ENCODE results near the gene ART4. TPM values are rescaled to one million over a fixed set of nuclear protein-coding genes. Genes with fewer than 3 reads are reported as not detected.

The ART4 gene
- total RNA-seq, 1 donor from 2014 or later: 0.22 TPM

DNA sequence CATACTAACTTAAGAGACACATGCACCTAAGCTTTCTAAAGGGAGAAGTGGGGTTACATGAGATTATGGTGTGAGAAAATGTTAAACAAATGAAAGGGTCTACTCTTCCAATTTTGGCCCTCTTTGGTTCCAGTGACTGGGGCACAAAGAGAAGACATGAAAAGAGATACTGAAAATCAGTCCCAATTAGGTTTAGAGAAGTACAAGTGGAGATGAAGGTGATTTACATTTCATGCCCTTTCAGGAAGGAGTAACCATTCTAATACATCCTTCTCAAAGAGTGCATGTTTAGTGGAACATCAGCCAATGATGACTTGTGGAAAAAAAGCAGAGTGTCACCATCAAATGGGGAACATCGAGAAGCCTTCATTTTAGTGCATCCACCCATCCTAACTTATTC is 27.9 kb upstream of the ART4 start:
- Mint-ChIP-seq H3K4me1 (ENCODE audit: unreplicated experiment) (no peaks in the 10 kb centered on the region), H3K36me3 (peaks cover 8% of the 10 kb centered on the region), H3K9me3 (peaks cover 7% of the 10 kb centered on the region), H3K4me3 (no peak overlapping the region), H3K27ac (no peak overlapping the region), H3K27me3 (peaks cover 5% of the 10 kb centered on the region)
- no peak for DNase-seq (ENCODE audit: extremely low spot score, unreplicated experiment)
- TF ChIP-seq CTCF (conservative IDR thresholded peaks at IDR 0.05): no peak

- H3K27ac Mint-ChIP-seq: no peak overlapping the region
- peaks cover 16% of the 10 kb centered on the region for H3K27me3 Mint-ChIP-seq
- H3K4me1 Mint-ChIP-seq (ENCODE audit: unreplicated experiment): no peaks in the 10 kb centered on the region
- TF ChIP-seq CTCF (conservative IDR thresholded peaks at IDR 0.05): no peak
- peaks cover 18% of the 10 kb centered on the region for H3K36me3 Mint-ChIP-seq
- peaks cover 14% of the 10 kb centered on the region for H3K9me3 Mint-ChIP-seq
- H3K4me3 Mint-ChIP-seq: no peak overlapping the region
- DNase-seq (ENCODE audit: extremely low spot score, unreplicated experiment): no peak
Observed at GRCh38 chr12:14868916-14869506, 25.7 kb upstream of the ART4 start.

DNA sequence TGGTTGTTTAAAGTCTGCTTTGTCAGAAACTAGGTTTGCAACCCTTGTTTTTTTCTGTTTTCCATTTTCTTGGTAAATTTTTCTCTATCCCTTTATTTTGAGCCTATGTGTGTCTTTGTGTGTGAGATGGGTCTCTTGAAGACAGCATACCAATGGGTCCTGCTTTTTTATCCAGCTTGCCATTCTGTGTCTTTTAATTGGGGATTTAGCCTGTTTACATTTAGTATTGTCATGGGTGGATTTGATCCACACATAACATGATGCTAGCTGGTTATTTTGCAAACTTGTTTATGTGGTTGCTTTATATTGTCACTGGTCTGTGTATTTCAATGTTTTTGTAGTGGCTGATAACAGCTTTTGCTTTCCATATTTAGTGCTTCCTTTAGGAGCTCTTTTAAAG is 17.2 kb upstream of the ART4 start:
- Mint-ChIP-seq H3K36me3 (peaks cover 43% of the 10 kb centered on the region), H3K9me3 (peaks cover 20% of the 10 kb centered on the region), H3K27ac (no peak overlapping the region), H3K27me3 (peaks cover 11% of the 10 kb centered on the region), H3K4me3 (no peak overlapping the region), H3K4me1 (ENCODE audit: unreplicated experiment) (no peaks in the 10 kb centered on the region)
- DNase-seq (ENCODE audit: extremely low spot score, unreplicated experiment): no peak
- no peak for TF ChIP-seq CTCF (conservative IDR thresholded peaks at IDR 0.05)

DNA sequence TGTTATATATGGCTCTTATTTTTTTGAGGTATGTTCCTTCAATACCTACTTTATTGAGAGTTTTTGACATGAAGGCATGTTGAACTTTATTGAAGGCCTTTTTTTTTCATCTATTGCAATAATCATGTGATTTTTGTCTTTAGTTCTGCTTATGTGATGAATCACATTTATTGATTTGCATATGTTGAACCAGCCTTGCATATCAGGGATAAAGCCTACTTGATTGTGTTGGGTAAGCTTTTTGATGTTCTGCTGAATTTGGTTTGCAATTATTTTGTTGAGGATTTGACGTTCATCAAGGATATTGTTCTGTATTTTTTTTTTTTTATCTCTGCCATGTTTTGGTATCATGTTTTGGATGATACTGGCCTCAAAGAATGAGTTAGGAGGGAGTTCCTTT is 15.2 kb upstream of the ART4 start:
- DNase-seq (ENCODE audit: extremely low spot score, unreplicated experiment): no peak
- H3K9me3 Mint-ChIP-seq: peaks cover 14% of the 10 kb centered on the region
- peaks cover 8% of the 10 kb centered on the region for H3K4me1 Mint-ChIP-seq (ENCODE audit: unreplicated experiment)
- no peak overlapping the region for H3K4me3 Mint-ChIP-seq
- peaks cover 33% of the 10 kb centered on the region for H3K36me3 Mint-ChIP-seq
- TF ChIP-seq CTCF (conservative IDR thresholded peaks at IDR 0.05): no peak
- H3K27me3 Mint-ChIP-seq: no peaks in the 10 kb centered on the region
- no peak overlapping the region for H3K27ac Mint-ChIP-seq

- TF ChIP-seq CTCF (conservative IDR thresholded peaks at IDR 0.05): no peak
- H3K27ac Mint-ChIP-seq: peak overlapping the region; percentile 1
- H3K4me1 Mint-ChIP-seq (ENCODE audit: unreplicated experiment): peaks cover 22% of the 10 kb centered on the region
- DNase-seq (ENCODE audit: extremely low spot score, unreplicated experiment): no peak
- peaks cover 5% of the 10 kb centered on the region for H3K27me3 Mint-ChIP-seq
- H3K9me3 Mint-ChIP-seq: peaks cover 13% of the 10 kb centered on the region
- H3K4me3 Mint-ChIP-seq: no peak overlapping the region
- peaks cover 28% of the 10 kb centered on the region for H3K36me3 Mint-ChIP-seq
Observed at GRCh38 chr12:14854586-14855183, 11.4 kb upstream of the ART4 start.

Measured in type B pancreatic cell (in vitro differentiated cells).